ENCODE data around the gene DTD1.

GRCh38 chr20:18724788-18725464, 137.1 kb downstream of the DTD1 start:
- TF ChIP-seq CTCF (conservative IDR thresholded peaks at IDR 0.05; ENCODE audit: low read length) (no peak), EZH2phosphoT487 (IDR thresholded peaks at IDR 0.05; ENCODE audit: borderline replicate concordance, low read depth, low read length) (no peak)
